GM12878 (cell line): ENCODE data around the gene EPB41. TPM values are rescaled to one million over a fixed set of nuclear protein-coding genes. Genes with fewer than 3 reads are reported as not detected.
"Not testable (repeated sequence)": the region's sequence is repeated elsewhere in the genome, so short reads cannot be mapped to it uniquely, and the experiment has no call there.

Source experiments
- ATAC-seq: fragments of 200-7000 bp; cut with Tn5 transposase; 3 replicates; pipeline ENCODE4 v1.9.1; 2020; ENCODE audit warnings: mild to moderate bottlenecking, moderate library complexity
- BruUV-seq: library from RNA; stranded (reverse); fragments of 400-500 nt; replicated peaks from 2 replicates; lab custom pipeline; 2021; lab: Mats Ljungman, UMichigan
- CTCF ChIA-PET: fragments of 300-600 bp; sonication (Branson Sonifier 250); formaldehyde crosslinking; extraction: SDS; loops from one replicate; lab custom pipeline; 2021; ENCODE audit warnings: inconsistent platforms; lab: Yijun Ruan, JAX
- POLR2A ChIA-PET: fragments of 350-600 bp; formaldehyde crosslinking; extraction: SDS; loops from one replicate; lab custom pipeline; 2021; ENCODE audit warnings: inconsistent platforms; lab: Charles Lee
- RAD21 ChIA-PET: fragments of 300-600 bp; sonication (Branson Sonifier 250); formaldehyde crosslinking; loops from one replicate; lab custom pipeline; 2023; ENCODE audit warnings: antibody characterized with exemption; ENCODE audit not compliant: unreplicated experiment; lab: Charles Lee
- SMC1A ChIA-PET: fragments of 300-600 bp; sonication (Branson Sonifier 250); formaldehyde crosslinking; loops from one replicate; lab custom pipeline; 2023; ENCODE audit not compliant: unreplicated experiment, uncharacterized antibody; lab: Charles Lee
- DNase-seq: peaks from one replicate; pipeline ENCODE4 v3.0.0-alpha.2; 2011; ENCODE audit warnings: low read depth, low spot score
- FAIRE-seq: peaks from 3 replicates; lab custom pipeline; 2011; peaks lifted over from hg19 to GRCh38; lab: Jason Lieb, UNC
- H2AFZ ChIP-seq: 2 replicates; pipeline ENCODE4 v1.6.0; 2011; ENCODE audit warnings: low read depth, low read length, control low read depth; ENCODE audit not compliant: control insufficient read depth
- H3K27ac ChIP-seq: 2 replicates; pipeline ENCODE4 v1.5.1; 2011; ENCODE audit warnings: control low read depth; ENCODE audit not compliant: control insufficient read depth, insufficient read depth
- H3K27me3 ChIP-seq, 2 experiments: replicated peaks in 1 of 2; 2 replicates each; pipeline versions ENCODE4 v1.6.0 to v1.6.1; 2011; ENCODE audit warnings: low read length in 1 of 2; ENCODE audit not compliant: control insufficient read depth in 2 of 2, insufficient read depth in 2 of 2
- H3K36me3 ChIP-seq, 2 experiments: 2 replicates each; pipeline ENCODE4 v1.5.1; 2011; ENCODE audit warnings: low read length in 1 of 2; ENCODE audit not compliant: control insufficient read depth in 2 of 2, insufficient read depth in 2 of 2
- H3K4me1 ChIP-seq: 2 replicates; pipeline ENCODE4 v1.6.1; 2011; ENCODE audit warnings: mild to moderate bottlenecking, low read length, moderate library complexity, mixed read lengths; ENCODE audit not compliant: control insufficient read depth, insufficient read depth
- H3K4me2 ChIP-seq: 2 replicates; pipeline ENCODE4 v1.6.0; 2011; ENCODE audit warnings: control low read depth; ENCODE audit not compliant: control insufficient read depth, insufficient read depth
- H3K4me3 ChIP-seq: fragments of 200-600 bp; sonication (generic); 2 replicates; pipeline ENCODE4 v1.5.1; 2016
- H3K79me2 ChIP-seq: 2 replicates; pipeline ENCODE4 v1.6.0; 2011; ENCODE audit warnings: low read length; ENCODE audit not compliant: control insufficient read depth, insufficient read depth
- H3K9ac ChIP-seq: 2 replicates; pipeline ENCODE4 v1.8.0; 2011; ENCODE audit warnings: low read length, control low read depth, mixed read lengths; ENCODE audit not compliant: control insufficient read depth, insufficient read depth
- H3K9me3 ChIP-seq: replicated peaks from 3 replicates; pipeline ENCODE4 v1.5.1; 2011; ENCODE audit warnings: mild to moderate bottlenecking, low read length; ENCODE audit not compliant: control insufficient read depth, insufficient read depth
- H4K20me1 ChIP-seq: 2 replicates; pipeline ENCODE4 v1.6.0; 2011; ENCODE audit not compliant: control insufficient read depth, insufficient read depth
- NR2C2 ChIP-seq: IDR thresholded peaks from 2 replicates; pipeline ENCODE4 v1.6.1; 2011; ENCODE audit warnings: borderline replicate concordance, low read depth; ENCODE audit not compliant: control insufficient read depth, insufficient read length
- WGBS: methylation state at CpG from one replicate; pipeline ENCODE4 v1.1.6; 2016; ENCODE audit warnings: low lambda C conversion rate; ENCODE audit not compliant: insufficient replicate concordance, insufficient coverage; ENCODE audit errors: missing lambda C conversion rate; 5-methylcytosine and 5-hydroxymethylcytosine counted together
- in situ Hi-C: fragments of 300-500 bp; cut with MboI; formaldehyde crosslinking; loops from 9 replicates; pipeline ENCODE4 v1.14.3; 2018; ENCODE audit warnings: mixed read lengths
- intact Hi-C: fragments of 100-400 bp; cut with micrococcal nuclease; formaldehyde crosslinking; loops from one replicate; pipeline ENCODE4 v1.14.2; 2022; ENCODE audit not compliant: unreplicated experiment
- polyA plus RNA-seq, 11 experiments: library from polyadenylated mRNA; depleted of rRNA in 4 of 11; unstranded in 6 of 11; stranded (reverse) in 5 of 11; fragments of >200 nt; fragmentation: Nextera tagmentation in 4 of 11; fragmentation: Illumina TruSeq in 1 of 11; extraction: Ambion mirVana in 4 of 11; extraction: Trizol in 1 of 11; gene quantifications; 1 replicate in 1 of 11; 2 replicates in 10 of 11; pipeline versions ENCODE4 v1.2.1 to v1.2.3, GENCODE V29; 2011 to 2016; ENCODE audit warnings: inconsistent platforms in 2 of 11, missing spikeins in 2 of 11, low read depth in 1 of 11
- total RNA-seq, 4 experiments: library from RNA; depleted of rRNA in 3 of 4; stranded (reverse); fragments of >200 nt in 3 of 4; fragmentation: Illumina TruSeq in 1 of 4; extraction: Trizol in 1 of 4; gene quantifications; 2 replicates each; pipeline versions ENCODE4 v1.2.1 to v1.2.3, GENCODE V29; 2013 to 2021

EPB41 gene
- total and polyA plus RNA-seq, 10 of the 15 experiments (the other 5 are each of a cell fraction or from before 2014, with no cell fraction given) = 1.1 to 77.6 (median 58.8) TPM

- no peaks in the 10 kb centered on the region for H3K27me3 ChIP-seq
- no peak overlapping the region for H3K9ac ChIP-seq
- ChIA-PET SMC1A (interaction anchor here (0.8 to 1.6 kb wide), 2 partner anchors 11 to 87 kb away, joined by 3 to 5 read pairs; no protein-coding TSS in a partner anchor), RAD21 (interaction anchor here (8.8 kb wide), 1 partner anchor 88 kb away, joined by 118 read pairs; no protein-coding TSS in a partner anchor), POLR2A (interaction anchor here (0.7 kb wide), 1 partner anchor 89 kb away, joined by 3 read pairs; no protein-coding TSS in a partner anchor), CTCF (interaction anchor here (1.1 kb wide), 1 partner anchor 58 kb away, joined by 3 read pairs; no protein-coding TSS in a partner anchor)
- BruUV-seq = no TSS peak
- in situ Hi-C loops = loop anchor here (10.0 kb wide), 1 partner anchor 507 kb away; the partner anchor contains the start of gene PHACTR4
- DNase-seq = no peak
- 52% methylated on average over 9 of the region's 12 CpGs for WGBS
- no peak for TF ChIP-seq NR2C2
- H3K4me1 ChIP-seq = no peaks in the 10 kb centered on the region
- H3K36me3 ChIP-seq = no peaks in the 10 kb centered on the region
- no peak for FAIRE-seq
- intact Hi-C loops = no loop called here
- no peak overlapping the region for H3K4me3 ChIP-seq
- H3K9me3 ChIP-seq = no peaks in the 10 kb centered on the region
- H4K20me1 ChIP-seq = no peaks in the 10 kb centered on the region
- no peak overlapping the region for H3K27ac ChIP-seq
- no peak for ATAC-seq
- no peaks in the 10 kb centered on the region for H3K79me2 ChIP-seq
- no peak overlapping the region for H2AFZ ChIP-seq
- H3K4me2 ChIP-seq = no peak overlapping the region
Observed at GRCh38 chr1:28871631-28872401, 42.6 kb upstream of the EPB41 start.

GRCh38 chr1:28875134-28875533, 39.2 kb upstream of the EPB41 start:
- not testable (repeated sequence) for H3K79me2 ChIP-seq
- SMC1A ChIA-PET = interaction anchor here (0.8 to 12.0 kb wide), 8 partner anchors 70 to 325 kb away, joined by 3 to 315 read pairs (median 12); partner anchors contain the start of genes TAF12 and YTHDF2
- WGBS = 50% methylated on average over 5 of the region's 5 CpGs

More at GRCh38 chr1:28875134-28875533, 39.2 kb upstream of the EPB41 start:
- H3K4me2 ChIP-seq, H2AFZ ChIP-seq, H3K27ac ChIP-seq, H3K27me3 ChIP-seq, H3K4me1 ChIP-seq, BruUV-seq, FAIRE-seq, H3K4me3 ChIP-seq, H3K9me3 ChIP-seq, H3K36me3 ChIP-seq, DNase-seq, intact Hi-C loops, H4K20me1 ChIP-seq, ATAC-seq, H3K9ac ChIP-seq: not testable (repeated sequence)
- in situ Hi-C loops = loop anchor here (5.0 to 10.0 kb wide), 4 partner anchors 88 to 510 kb away; partner anchors contain the start of genes PHACTR4 and TAF12
- ChIA-PET CTCF (interaction anchor here (0.6 to 13.7 kb wide), 13 partner anchors 8 to 1907 kb away, joined by 3 to 547 read pairs (median 20); partner anchors contain the start of gene SRSF4), POLR2A (interaction anchor here (0.7 kb wide), 2 partner anchors 23 to 294 kb away, joined by 3 to 6 read pairs; no protein-coding TSS in a partner anchor), RAD21 (interaction anchor here (1.3 to 8.8 kb wide), 6 partner anchors 9 to 465 kb away, joined by 4 to 118 read pairs (median 9); partner anchors contain the start of gene TAF12)
